Sigmoid colon (tissue), 7 donors: ENCODE measurements around the gene DNPEP. TPM values are rescaled to one million over a fixed set of nuclear protein-coding genes. Genes with fewer than 3 reads are reported as not detected.

Experiments
- DNase-seq: peaks from one replicate; pipeline ENCODE4 v3.0.0-alpha.2; 2019
- H3K27ac ChIP-seq, 4 donors: fragments of 200-600 bp; sonication (generic); one replicate each; pipeline ENCODE4 v1.5.1; 2016 to 2019; ENCODE audit warnings: mild to moderate bottlenecking in 1 of 4
- H3K27me3 ChIP-seq, 3 donors: fragments of 200-600 bp; sonication (generic); one replicate each; pipeline ENCODE4 v1.5.1; 2019; ENCODE audit warnings: mild to moderate bottlenecking in 1 of 3
- H3K36me3 ChIP-seq, 4 donors: fragments of 200-600 bp; sonication (generic); one replicate each; pipeline ENCODE4 v1.5.1; 2016 to 2019
- H3K4me1 ChIP-seq, 4 donors: fragments of 200-600 bp; sonication (generic); one replicate each; pipeline ENCODE4 v1.5.1; 2017 to 2019
- H3K4me3 ChIP-seq, 4 donors: fragments of 200-600 bp; sonication (generic); one replicate each; pipeline ENCODE4 v1.5.1; 2017 to 2019; ENCODE audit warnings: mild to moderate bottlenecking in 2 of 4, moderate library complexity in 1 of 4
- H3K9me3 ChIP-seq, 4 donors: fragments of 200-600 bp in 3 of 4; sonication (generic) in 3 of 4; one replicate each; pipeline versions ENCODE4 v1.5.1 to v1.6.1; 2013 to 2019
- CTCF ChIP-seq, 4 experiments: fragments of 450-650 bp in 3 of 4; fragments of 200-600 bp in 1 of 4; IDR thresholded peaks; one replicate each; pipeline ENCODE4 v1.5.1; 2016 to 2019; ENCODE audit warnings: antibody characterized with exemption in 4 of 4, mild to moderate bottlenecking in 3 of 4, moderate library complexity in 2 of 4
- EP300 ChIP-seq, 4 donors: sonication (generic); formaldehyde crosslinking; IDR thresholded peaks; one replicate each; pipeline ENCODE4 v1.6.1; 2017; ENCODE audit warnings: antibody characterized with exemption in 4 of 4
- POLR2A ChIP-seq, 2 donors: fragments of 450-650 bp; IDR thresholded peaks; one replicate each; pipeline ENCODE4 v1.6.1; 2016; ENCODE audit warnings: antibody characterized with exemption in 2 of 2, mild to moderate bottlenecking in 2 of 2, moderate library complexity in 2 of 2
- POLR2AphosphoS5 ChIP-seq, 4 donors: sonication (generic); formaldehyde crosslinking; IDR thresholded peaks; one replicate each; pipeline ENCODE4 v1.6.1; 2017; ENCODE audit warnings: antibody characterized with exemption in 4 of 4
- WGBS, 2 donors: extraction: QIAGEN DNeasy Blood & Tissue Kit; methylation state at CpG; one replicate each; pipeline ENCODE4 v1.1.7; 2013; 5-methylcytosine and 5-hydroxymethylcytosine counted together
- intact Hi-C: fragments of 100-400 bp; cut with DNase I; formaldehyde crosslinking; loops from one replicate; pipeline ENCODE4 v1.15.1; 2023
- polyA plus RNA-seq, 3 donors: library from polyadenylated mRNA; stranded (reverse); fragments of 200-250 nt; gene quantifications; one replicate each; pipeline ENCODE4 v1.2.3, GENCODE V29; 2013
- total RNA-seq, 4 donors: library from RNA; depleted of rRNA; stranded (reverse); fragments of >200 nt; gene quantifications; one replicate each; pipeline ENCODE4 v1.1.0, GENCODE V29; 2016
- donor health status: healthy with polysubstance abuse.
- donor health status: Bipolar disorder and iron deficiency.
- donor health status: healthy.

Gene DNPEP
- total and polyA plus RNA-seq, 7 donors, result 43.2 to 137 (median 62.8) TPM

- no peak overlapping the region for H3K4me3 ChIP-seq
- no peak overlapping the region for H3K27ac ChIP-seq
- H3K9me3 ChIP-seq, result peaks cover 0 to 3% (median 1%) of the 10 kb centered on the region in 4 donors
- 28 to 51% methylated on average over 5 of the region's 5 CpGs for WGBS, 2 donors
- intact Hi-C loops, result no loop called here
- peaks cover 8 to 34% (median 21%) of the 10 kb centered on the region in 3 donors for H3K27me3 ChIP-seq
- TF ChIP-seq CTCF (IDR thresholded peaks at IDR 0.05), result no peak
- no peak for TF ChIP-seq POLR2A (IDR thresholded peaks at IDR 0.05)
- TF ChIP-seq POLR2AphosphoS5 (IDR thresholded peaks at IDR 0.05), result no peak
- TF ChIP-seq EP300 (IDR thresholded peaks at IDR 0.05), result no peak
- no peak for DNase-seq
- no peaks in the 10 kb centered on the region for H3K4me1 ChIP-seq
- H3K36me3 ChIP-seq, result no peaks in the 10 kb centered on the region
These were observed 52.3 kb downstream of the DNPEP start for GRCh38 chr2:219335373-219335786.

DNA sequence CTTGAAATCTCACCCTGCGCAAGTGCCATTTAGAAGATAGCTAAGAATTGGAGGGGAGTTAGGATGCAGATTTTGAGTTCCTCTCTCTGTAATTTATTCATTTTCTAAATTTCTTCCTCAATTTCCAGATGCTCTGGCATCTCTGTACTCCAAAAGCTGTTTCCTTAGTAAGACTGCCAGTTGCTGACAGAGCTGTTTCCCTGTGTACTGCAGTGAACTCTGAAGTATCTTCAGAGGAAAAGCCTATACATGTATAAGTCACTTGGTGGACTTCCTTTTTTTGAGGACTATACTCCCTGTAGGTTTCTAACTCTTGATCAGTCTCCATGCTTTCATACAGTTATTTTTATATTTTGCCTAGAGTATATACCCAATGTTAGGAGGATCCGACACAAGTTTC is 53.6 kb downstream of the DNPEP start:
- DNase-seq, result no peak
- Histone ChIP-seq H3K27me3 (peaks cover 8 to 34% (median 21%) of the 10 kb centered on the region in 3 donors), H3K4me1 (no peaks in the 10 kb centered on the region), H3K9me3 (peaks cover 0 to 4% (median 1%) of the 10 kb centered on the region in 4 donors), H3K4me3 (no peak overlapping the region), H3K27ac (no peak overlapping the region), H3K36me3 (no peaks in the 10 kb centered on the region)
- WGBS, 2 donors, result 74 to 97% methylated on average over 2 of the region's 2 CpGs
- TF ChIP-seq POLR2AphosphoS5 (IDR thresholded peaks at IDR 0.05) (no peak), CTCF (IDR thresholded peaks at IDR 0.05) (no peak), EP300 (IDR thresholded peaks at IDR 0.05) (no peak), POLR2A (IDR thresholded peaks at IDR 0.05) (no peak)
- intact Hi-C loops, result no loop called here

GRCh38 chr2:219332542-219332941 is 55.2 kb downstream of the DNPEP start, which contains the start of gene RESP18:
TSS of gene RESP18 (minus strand) at chr2:219332744.
- H3K9me3 ChIP-seq, result peaks cover 0 to 4% (median 1%) of the 10 kb centered on the region in 4 donors
- TF ChIP-seq CTCF (IDR thresholded peaks at IDR 0.05), result no peak
- H3K4me3 ChIP-seq, result no peak within 1 kb of the TSS
- DNase-seq, result no peak
- no peaks in the 10 kb centered on the region for H3K4me1 ChIP-seq
- WGBS, 2 donors, result 14 to 29% methylated on average over 24 of the region's 24 CpGs
- H3K27ac ChIP-seq, result no peak within 1 kb of the TSS
- intact Hi-C loops, result no loop called here
- no peaks in the 10 kb centered on the region for H3K36me3 ChIP-seq
- peaks cover 8 to 34% (median 21%) of the 10 kb centered on the region in 3 donors for H3K27me3 ChIP-seq

GRCh38 chr2:219331560-219332213 is 56.0 kb downstream of the DNPEP start:
- Histone ChIP-seq H3K9me3 (peaks cover 0 to 2% (median 1%) of the 10 kb centered on the region in 4 donors), H3K4me1 (no peaks in the 10 kb centered on the region), H3K27ac (no peak overlapping the region), H3K27me3 (peaks cover 8 to 34% (median 21%) of the 10 kb centered on the region in 3 donors), H3K36me3 (no peaks in the 10 kb centered on the region), H3K4me3 (no peak overlapping the region)
- no peak for DNase-seq
- TF ChIP-seq POLR2AphosphoS5 (IDR thresholded peaks at IDR 0.05), result no peak
- no peak for TF ChIP-seq POLR2A (IDR thresholded peaks at IDR 0.05)
- intact Hi-C loops, result no loop called here
- 18 to 32% methylated on average over 39 of the region's 39 CpGs for WGBS, 2 donors

- 48 to 61% methylated on average over 2 of the region's 2 CpGs for WGBS, 2 donors
- Histone ChIP-seq H3K27ac (no peak overlapping the region), H3K9me3 (peaks cover 0 to 2% (median 0%) of the 10 kb centered on the region in 4 donors), H3K4me3 (no peak overlapping the region), H3K4me1 (no peaks in the 10 kb centered on the region), H3K27me3 (peaks cover 8 to 33% (median 15%) of the 10 kb centered on the region in 3 donors), H3K36me3 (no peaks in the 10 kb centered on the region)
- TF ChIP-seq EP300 (IDR thresholded peaks at IDR 0.05), result no peak
- no peak for TF ChIP-seq POLR2AphosphoS5 (IDR thresholded peaks at IDR 0.05)
- TF ChIP-seq CTCF (IDR thresholded peaks at IDR 0.05), result no peak
- TF ChIP-seq POLR2A (IDR thresholded peaks at IDR 0.05), result no peak
- intact Hi-C loops, result no loop called here
- DNase-seq, result no peak
These were observed 60.0 kb downstream of the DNPEP start for GRCh38 chr2:219327719-219328118.
